Activated CD8-positive, alpha-beta T cell treated with anti-CD3 and anti-CD28 coated beads for 36 hours (primary cell): ENCODE measurements around the gene C1QTNF7. TPM values are rescaled to one million over a fixed set of nuclear protein-coding genes. Genes with fewer than 3 reads are reported as not detected.

ENCODE experiments used
- ATAC-seq: fragments of 200-7000 bp; cut with Tn5 transposase; one replicate; pipeline ENCODE4 v1.10.0; 2021; ENCODE audit warnings: mild to moderate bottlenecking, moderate library complexity
- CTCF ChIA-PET: fragments of 350-600 bp; sonication (Branson Sonifier 250); formaldehyde crosslinking; loops from one replicate; lab custom pipeline; 2021; ENCODE audit warnings: antibody characterized with exemption; lab: Charles Lee
- POLR2A ChIA-PET: fragments of 350-600 bp; sonication (Branson Sonifier 250); formaldehyde crosslinking; loops from one replicate; lab custom pipeline; 2021; ENCODE audit warnings: antibody characterized with exemption; lab: Charles Lee
- DNase-seq: peaks from one replicate; pipeline ENCODE4 v3.0.0-alpha.2; 2020
- H3K27ac Mint-ChIP-seq: one replicate; pipeline ENCODE4 v1.8.0; 2021; ENCODE audit warnings: mild to moderate bottlenecking, mixed read lengths
- H3K27me3 Mint-ChIP-seq: one replicate; pipeline ENCODE4 v1.8.0; 2021; ENCODE audit warnings: mixed read lengths
- H3K36me3 Mint-ChIP-seq: one replicate; pipeline ENCODE4 v1.8.0; 2021; ENCODE audit warnings: low read depth, mixed read lengths
- H3K4me1 Mint-ChIP-seq: one replicate; pipeline ENCODE4 v1.8.0; 2021; ENCODE audit warnings: low read depth, mixed read lengths
- H3K4me3 Mint-ChIP-seq: one replicate; pipeline ENCODE4 v1.8.0; 2021; ENCODE audit warnings: mild to moderate bottlenecking, moderate library complexity, mixed read lengths
- H3K9me3 Mint-ChIP-seq: one replicate; pipeline ENCODE4 v1.8.0; 2021; ENCODE audit warnings: mixed read lengths
- intact Hi-C: fragments of 100-400 bp; cut with micrococcal nuclease; formaldehyde crosslinking; loops from one replicate; pipeline ENCODE4 v1.10.0; 2022
- total RNA-seq, 2 experiments: library from RNA; stranded (reverse); gene quantifications; one replicate each; pipeline ENCODE4 v1.2.3, GENCODE V29; 2021
- TF ChIP-seq, protein P1 (sequence below): fragments of 200-600 bp; IDR thresholded peaks from one replicate; pipeline ENCODE4 v1.8.0; 2022; ENCODE audit warnings: antibody characterized with exemption, mild to moderate bottlenecking

Gene C1QTNF7
- total RNA-seq, 2 experiments from 2014 or later = not detected

DNA sequence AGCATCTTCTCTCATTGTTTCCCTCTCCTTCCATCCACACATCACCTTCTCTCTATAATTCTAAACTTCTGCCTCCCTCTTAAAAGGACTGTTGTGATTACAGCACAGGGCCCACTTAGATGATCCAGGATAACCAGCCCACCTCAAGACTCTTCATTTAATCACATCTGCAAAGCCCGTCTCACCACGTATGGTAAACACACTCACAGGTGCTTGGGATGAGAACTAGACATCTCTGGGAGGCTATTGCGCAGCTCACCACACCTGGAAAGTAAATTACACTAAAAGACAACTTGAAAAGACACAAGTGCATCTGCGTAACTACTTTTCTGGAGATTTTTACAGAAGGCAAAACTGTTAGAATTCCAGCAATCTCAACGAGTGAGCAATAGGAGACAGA lies 15.4 kb upstream of the C1QTNF7 start:
- intact Hi-C loops = no loop called here
- DNase-seq (no peak), ATAC-seq (no peak)
- Mint-ChIP-seq H3K4me1 (peaks cover 41% of the 10 kb centered on the region), H3K27me3 (no peaks in the 10 kb centered on the region), H3K36me3 (no peaks in the 10 kb centered on the region), H3K4me3 (no peak overlapping the region), H3K9me3 (no peaks in the 10 kb centered on the region), H3K27ac (no peak overlapping the region)
- TF ChIP-seq, protein P1, sequence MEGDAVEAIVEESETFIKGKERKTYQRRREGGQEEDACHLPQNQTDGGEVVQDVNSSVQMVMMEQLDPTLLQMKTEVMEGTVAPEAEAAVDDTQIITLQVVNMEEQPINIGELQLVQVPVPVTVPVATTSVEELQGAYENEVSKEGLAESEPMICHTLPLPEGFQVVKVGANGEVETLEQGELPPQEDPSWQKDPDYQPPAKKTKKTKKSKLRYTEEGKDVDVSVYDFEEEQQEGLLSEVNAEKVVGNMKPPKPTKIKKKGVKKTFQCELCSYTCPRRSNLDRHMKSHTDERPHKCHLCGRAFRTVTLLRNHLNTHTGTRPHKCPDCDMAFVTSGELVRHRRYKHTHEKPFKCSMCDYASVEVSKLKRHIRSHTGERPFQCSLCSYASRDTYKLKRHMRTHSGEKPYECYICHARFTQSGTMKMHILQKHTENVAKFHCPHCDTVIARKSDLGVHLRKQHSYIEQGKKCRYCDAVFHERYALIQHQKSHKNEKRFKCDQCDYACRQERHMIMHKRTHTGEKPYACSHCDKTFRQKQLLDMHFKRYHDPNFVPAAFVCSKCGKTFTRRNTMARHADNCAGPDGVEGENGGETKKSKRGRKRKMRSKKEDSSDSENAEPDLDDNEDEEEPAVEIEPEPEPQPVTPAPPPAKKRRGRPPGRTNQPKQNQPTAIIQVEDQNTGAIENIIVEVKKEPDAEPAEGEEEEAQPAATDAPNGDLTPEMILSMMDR = no peak
- CTCF ChIA-PET = interaction anchor here (0.9 to 3.2 kb wide), 2 partner anchors 16 to 394 kb away, joined by 3 to 10 read pairs; no protein-coding TSS in a partner anchor
- POLR2A ChIA-PET = no interaction called here

DNA sequence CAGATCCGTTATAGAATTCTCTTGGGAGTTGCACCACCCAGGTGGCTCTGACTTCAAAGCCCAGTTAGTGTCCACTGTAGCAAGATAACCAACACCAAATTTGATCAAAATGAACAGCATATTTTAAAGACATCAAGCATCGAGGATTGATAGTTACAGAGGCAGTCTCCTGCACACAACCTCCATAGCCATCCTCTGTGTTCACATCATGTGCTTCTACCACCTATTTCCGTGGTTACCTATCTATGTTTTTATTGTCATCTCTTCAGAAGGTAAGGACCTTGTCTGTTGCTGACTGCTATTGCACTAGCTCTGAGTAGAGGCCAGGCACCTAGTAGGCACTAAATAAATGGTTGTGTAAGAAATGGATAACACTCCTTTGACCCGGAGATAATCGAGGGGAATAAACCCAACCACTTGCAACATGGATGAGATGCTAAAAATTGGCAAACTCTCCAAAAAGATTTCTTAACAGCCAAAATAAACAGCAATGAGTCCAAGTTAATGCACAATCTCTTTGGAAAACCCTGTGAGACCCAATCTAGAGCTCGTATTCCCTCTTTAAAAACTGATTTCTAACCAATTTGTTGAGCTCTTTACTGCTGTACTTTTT lies 14.7 kb upstream of the C1QTNF7 start:
- H3K27ac Mint-ChIP-seq = no peak overlapping the region
- peak; percentile 29 for ATAC-seq
- intact Hi-C loops = no loop called here

DNA sequence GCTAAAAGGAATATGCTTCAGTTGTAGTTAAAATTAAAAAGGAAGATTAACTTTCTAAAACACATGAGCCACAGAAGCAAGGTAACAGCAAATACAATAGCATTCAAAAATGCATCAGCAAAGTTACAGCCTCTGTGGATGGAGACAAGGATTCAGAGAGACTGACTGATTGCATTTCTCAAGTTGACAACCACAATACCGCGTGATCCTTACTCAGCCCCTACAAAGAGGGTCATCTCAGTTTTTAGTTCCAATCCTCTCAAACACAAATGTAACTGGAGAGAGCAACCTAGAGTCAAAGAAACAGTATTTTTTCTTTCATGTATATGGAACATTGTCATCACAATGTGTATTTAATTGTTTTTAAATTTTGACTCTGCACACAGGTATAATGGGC lies 14.2 kb upstream of the C1QTNF7 start:
- no peaks in the 10 kb centered on the region for H3K36me3 Mint-ChIP-seq
- ChIA-PET CTCF (interaction anchor here (1.1 to 3.2 kb wide), 3 partner anchors 17 to 181 kb away, joined by 3 to 10 read pairs (median 7); no protein-coding TSS in a partner anchor), POLR2A (no interaction called here)
- H3K4me1 Mint-ChIP-seq = peaks cover 41% of the 10 kb centered on the region
- DNase-seq (no peak), ATAC-seq (no peak)
- H3K27ac Mint-ChIP-seq = no peak overlapping the region
- H3K27me3 Mint-ChIP-seq = no peaks in the 10 kb centered on the region
- no peak overlapping the region for H3K4me3 Mint-ChIP-seq
- TF ChIP-seq, protein P1 = no peak
- intact Hi-C loops = no loop called here
- no peaks in the 10 kb centered on the region for H3K9me3 Mint-ChIP-seq

More for the DNA sequence above, 14.7 kb upstream of the C1QTNF7 start:
- ChIA-PET CTCF (interaction anchor here (1.1 to 3.2 kb wide), 3 partner anchors 17 to 180 kb away, joined by 3 to 10 read pairs (median 7); no protein-coding TSS in a partner anchor), POLR2A (no interaction called here)
- no peak for DNase-seq
- Mint-ChIP-seq H3K4me1 (peaks cover 41% of the 10 kb centered on the region), H3K27me3 (no peaks in the 10 kb centered on the region), H3K9me3 (no peaks in the 10 kb centered on the region), H3K4me3 (no peak overlapping the region), H3K36me3 (no peaks in the 10 kb centered on the region)
- TF ChIP-seq, protein P1 = no peak

DNA sequence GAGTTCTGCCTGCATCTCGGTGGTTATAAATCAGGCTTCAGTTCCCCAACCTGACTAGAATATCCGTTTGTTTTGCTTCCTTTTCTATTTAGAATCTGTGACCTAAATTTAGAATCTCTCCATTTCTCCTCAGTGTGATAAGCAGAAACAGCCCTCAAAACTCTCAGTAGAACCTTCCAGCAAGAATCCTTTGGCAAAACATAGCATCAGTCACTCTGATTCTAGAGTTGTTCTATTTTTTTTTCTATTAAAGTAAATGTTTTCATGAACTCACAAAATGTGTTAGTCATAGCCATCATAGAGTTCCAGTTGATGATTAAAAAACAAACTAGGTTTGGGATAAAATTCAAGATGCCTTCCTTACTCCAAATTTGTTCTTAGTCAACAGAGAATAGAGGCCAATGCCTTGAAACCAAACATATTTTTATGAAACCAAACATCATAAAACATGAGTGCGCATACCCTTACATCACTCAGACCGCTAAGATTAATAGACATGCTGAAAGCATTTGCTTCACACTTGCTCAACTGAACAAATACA lies 13.2 kb upstream of the C1QTNF7 start:
- Mint-ChIP-seq H3K27ac (no peak overlapping the region), H3K27me3 (no peaks in the 10 kb centered on the region), H3K4me3 (no peak overlapping the region), H3K9me3 (no peaks in the 10 kb centered on the region), H3K36me3 (no peaks in the 10 kb centered on the region), H3K4me1 (peaks cover 41% of the 10 kb centered on the region)
- DNase-seq = no peak
- TF ChIP-seq, protein P1 = no peak
- no peak for ATAC-seq
- intact Hi-C loops = no loop called here
- POLR2A ChIA-PET = no interaction called here
- CTCF ChIA-PET = interaction anchor here (1.5 kb wide), 1 partner anchor 42 kb away, joined by 7 read pairs; no protein-coding TSS in a partner anchor
